Transverse colon (tissue), 4 donors: Measurements from ENCODE around the gene ZC3H14.

Experiments used
- CTCF ChIP-seq, 5 experiments: fragments of 200-600 bp in 3 of 5; fragments of 450-650 bp in 2 of 5; sonication (generic) in 3 of 5; IDR thresholded peaks; 1 replicate in 2 of 5; 2 replicates in 3 of 5; pipeline ENCODE4 v1.5.1; 2016 to 2017; ENCODE audit warnings: antibody characterized with exemption in 5 of 5, inconsistent platforms in 3 of 5, mild to moderate bottlenecking in 2 of 5, moderate library complexity in 1 of 5
- EP300 ChIP-seq: sonication (generic); formaldehyde crosslinking; IDR thresholded peaks from one replicate; pipeline ENCODE4 v1.6.1; 2017; ENCODE audit warnings: antibody characterized with exemption, low read depth
- POLR2A ChIP-seq: fragments of 450-650 bp; IDR thresholded peaks from one replicate; pipeline ENCODE4 v1.6.1; 2016; ENCODE audit warnings: antibody characterized with exemption, mild to moderate bottlenecking, moderate library complexity
- POLR2AphosphoS5 ChIP-seq, 3 donors: sonication (generic); formaldehyde crosslinking; IDR thresholded peaks; one replicate each; pipeline ENCODE4 v1.6.1; 2016; ENCODE audit warnings: antibody characterized with exemption in 3 of 3

DNA sequence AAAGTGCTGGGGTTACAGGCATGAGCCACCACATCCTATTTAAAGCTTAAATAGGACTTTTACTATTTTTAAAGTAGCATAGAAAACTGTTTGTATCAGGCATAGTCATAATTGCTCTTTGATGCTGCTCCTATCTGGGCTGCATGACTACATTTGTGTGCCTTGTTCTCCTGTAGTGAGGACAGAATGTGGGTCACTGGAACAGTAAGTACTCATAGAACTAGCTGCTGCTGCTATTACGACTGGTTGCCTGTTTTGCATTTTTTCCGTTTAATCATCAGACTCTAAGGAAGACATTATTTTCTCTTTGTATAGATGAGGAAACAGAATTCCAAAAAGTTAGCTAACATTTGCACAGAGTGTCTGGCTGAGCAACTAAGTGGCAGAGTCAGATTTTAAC lies 42.8 kb downstream of the ZC3H14 start:
- TF ChIP-seq CTCF (IDR thresholded peaks at IDR 0.05) (no peak), POLR2A (no peak), POLR2AphosphoS5 (IDR thresholded peaks at IDR 0.05) (no peak), EP300 (no peak)
